WI38 (cell line): ENCODE results near the gene MRC1.

Experiments
- H3K4me3 ChIP-seq: 2 replicates; pipeline ENCODE4 v1.5.1; 2011; ENCODE audit warnings: low read depth, mild to moderate bottlenecking, control low read depth, low read length
- CTCF ChIP-seq: IDR thresholded peaks from 2 replicates; pipeline ENCODE4 v1.5.1; 2012; ENCODE audit warnings: low read depth, mild to moderate bottlenecking, control low read depth, low read length

The MRC1 gene

GRCh38 chr10:17912754-17913153 lies 103.6 kb downstream of the MRC1 start:
- TF ChIP-seq CTCF = no peak
- H3K4me3 ChIP-seq = no peak overlapping the region

DNA sequence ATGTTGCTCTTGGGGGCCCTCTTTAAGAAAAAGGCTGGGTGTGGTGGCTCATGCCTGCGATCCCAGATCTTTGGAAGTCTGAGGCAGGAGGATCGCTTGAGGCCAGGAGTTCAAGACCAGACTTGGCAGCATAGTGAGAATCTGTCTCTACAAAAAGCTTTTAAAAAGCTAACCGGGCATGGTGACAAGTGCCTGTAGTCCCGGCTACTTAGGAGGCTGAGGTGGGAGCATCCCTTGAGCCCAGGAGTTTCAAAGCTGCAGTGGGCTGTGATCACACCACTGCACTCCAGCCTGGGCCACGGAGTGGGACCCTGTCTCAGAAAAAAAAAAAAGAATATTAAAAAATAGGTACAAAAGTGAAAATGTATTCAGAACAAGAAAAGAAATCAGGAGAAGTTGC lies 104.5 kb downstream of the MRC1 start:
- no peak for TF ChIP-seq CTCF
- no peak overlapping the region for H3K4me3 ChIP-seq

DNA sequence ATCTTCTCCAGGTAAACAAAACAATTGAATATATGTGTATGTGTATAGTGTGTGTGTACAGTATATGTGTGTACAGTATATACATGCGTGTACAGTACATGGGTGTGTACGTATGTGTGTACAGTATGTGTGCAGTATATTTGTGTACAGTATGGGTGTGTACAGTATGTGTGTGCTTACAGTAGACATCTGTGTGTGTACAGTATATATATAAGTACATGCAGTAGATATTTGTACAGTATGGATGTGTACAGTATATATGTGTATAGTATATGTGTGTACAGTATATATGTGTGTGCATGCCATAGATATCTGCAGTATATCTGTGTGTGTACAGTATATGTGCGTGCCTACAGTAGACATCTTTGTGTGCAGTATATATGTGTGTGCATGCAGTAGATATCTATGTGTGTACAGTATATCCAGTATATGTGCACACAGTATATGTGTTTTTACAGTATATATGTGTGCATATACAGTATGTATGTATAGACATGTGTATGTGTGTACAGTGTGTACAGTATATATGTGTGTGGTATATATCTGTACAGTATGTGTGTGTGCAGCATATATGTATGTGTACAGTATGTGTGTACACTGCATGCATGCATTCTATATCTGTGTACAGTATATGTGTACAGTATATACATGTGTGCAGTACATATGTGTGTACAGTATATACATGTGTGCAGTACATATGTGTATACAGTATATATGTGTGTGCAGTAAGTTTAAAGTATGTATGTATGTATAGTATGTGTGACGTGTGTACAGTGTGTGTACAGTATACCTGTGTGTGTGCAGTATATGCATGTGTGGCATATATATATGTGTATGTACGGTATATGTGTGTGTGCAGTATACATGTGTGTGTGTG lies 105.3 kb downstream of the MRC1 start:
- no peak overlapping the region for H3K4me3 ChIP-seq
- TF ChIP-seq CTCF = no peak

GRCh38 chr10:17915181-17915580 lies 106.0 kb downstream of the MRC1 start:
- TF ChIP-seq CTCF = no peak
- H3K4me3 ChIP-seq = no peak overlapping the region

- TF ChIP-seq CTCF = no peak
Observed at GRCh38 chr10:17918187-17918903, 109.2 kb downstream of the MRC1 start.

GRCh38 chr10:17921378-17921777 lies 112.2 kb downstream of the MRC1 start:
- H3K4me3 ChIP-seq = no peak overlapping the region

More at GRCh38 chr10:17918187-17918903, 109.2 kb downstream of the MRC1 start:
- no peak overlapping the region for H3K4me3 ChIP-seq

More at GRCh38 chr10:17921378-17921777, 112.2 kb downstream of the MRC1 start:
- TF ChIP-seq CTCF = no peak
